ENCODE data around the gene RGCC. TPM values are rescaled to one million over a fixed set of nuclear protein-coding genes. Genes with fewer than 3 reads are reported as not detected.
"Not testable (repeated sequence)": the region's sequence is repeated elsewhere in the genome, so short reads cannot be mapped to it uniquely, and the experiment has no call there.

RGCC gene, protein sequence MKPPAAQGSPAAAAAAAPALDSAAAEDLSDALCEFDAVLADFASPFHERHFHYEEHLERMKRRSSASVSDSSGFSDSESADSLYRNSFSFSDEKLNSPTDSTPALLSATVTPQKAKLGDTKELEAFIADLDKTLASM
- total RNA-seq: 7.4 TPM in 1 of 2 replicates, not detected in the other
- 3.4 TPM for polyA plus RNA-seq (2012)

GRCh38 chr13:41456768-41457588 lies at the start of gene RGCC:
Gene RGCC (plus strand): TSS chr13:41457550. CDS start chr13:41457708, 158 bp downstream.
- peak; percentile 47 for DNase-seq (ENCODE audit: low read depth)

GRCh38 chr13:41408121-41408520 lies 49.2 kb upstream of the RGCC start:
- DNase-seq (ENCODE audit: low read depth): no peak

DNA sequence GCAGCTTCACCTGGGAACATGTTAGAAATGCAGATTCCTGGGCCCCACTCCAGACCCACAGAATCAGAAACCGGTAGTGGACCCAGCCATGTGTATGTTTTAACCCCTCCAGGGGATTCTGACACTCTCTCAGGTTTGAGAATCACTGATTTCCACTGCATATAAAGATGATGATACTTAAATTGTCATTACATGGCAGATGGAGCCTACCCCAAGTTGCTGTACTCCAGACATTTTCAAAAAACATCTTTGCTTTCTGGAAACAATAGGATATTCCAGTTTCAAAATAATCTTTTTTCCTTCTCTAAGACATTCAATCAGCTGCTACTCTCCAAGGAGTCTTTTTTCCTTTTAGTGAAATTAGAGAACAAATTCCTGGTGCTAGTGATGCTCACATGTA lies 48.6 kb upstream of the RGCC start:
- no peak for DNase-seq (ENCODE audit: low read depth)

DNA sequence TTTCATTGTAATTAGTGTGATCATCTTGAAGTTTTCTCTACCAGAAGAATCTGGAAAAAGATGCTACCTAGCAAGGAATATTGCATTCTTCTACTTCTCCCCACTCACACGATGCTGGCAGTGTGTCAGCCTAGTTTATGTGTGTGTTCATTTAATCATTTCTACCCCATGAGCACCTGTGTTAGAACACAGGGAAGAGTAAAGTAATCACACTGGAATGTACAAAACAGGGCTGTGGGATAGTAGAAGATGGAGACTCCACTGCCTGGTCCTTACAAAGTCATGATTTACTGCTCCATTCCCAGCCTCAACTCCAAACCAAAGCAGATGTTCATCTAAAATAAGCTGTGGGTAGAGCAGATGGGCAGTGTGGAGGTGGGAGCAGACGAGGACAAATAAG lies 47.7 kb upstream of the RGCC start:
- DNase-seq (ENCODE audit: low read depth): peak; percentile 54

DNA sequence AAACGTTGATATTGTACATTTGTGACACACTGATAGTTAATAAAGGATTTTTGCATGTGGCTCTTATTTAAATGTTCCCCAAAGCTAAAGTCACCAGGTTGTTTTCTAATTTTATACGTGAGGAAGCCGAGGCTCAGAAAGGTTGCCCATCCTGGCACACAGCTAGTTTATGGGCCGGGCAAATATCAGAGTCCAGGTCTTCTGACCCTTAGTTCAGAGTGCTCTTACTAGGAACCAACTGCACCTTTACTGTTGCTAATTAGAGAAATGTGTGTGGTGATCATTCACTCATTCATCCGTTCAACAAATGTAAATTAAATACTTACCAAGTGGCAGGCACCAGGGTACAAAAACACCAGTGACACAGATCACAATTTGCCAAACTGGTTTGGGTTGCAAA lies 46.3 kb upstream of the RGCC start:
- DNase-seq (ENCODE audit: low read depth): no peak

GRCh38 chr13:41411522-41411921 lies 45.8 kb upstream of the RGCC start:
- DNase-seq (ENCODE audit: low read depth): peak; percentile 69

GRCh38 chr13:41413872-41414271 lies 43.5 kb upstream of the RGCC start:
- DNase-seq (ENCODE audit: low read depth): no peak

GRCh38 chr13:41416276-41416675 lies 41.1 kb upstream of the RGCC start:
- no peak for DNase-seq (ENCODE audit: low read depth)

DNA sequence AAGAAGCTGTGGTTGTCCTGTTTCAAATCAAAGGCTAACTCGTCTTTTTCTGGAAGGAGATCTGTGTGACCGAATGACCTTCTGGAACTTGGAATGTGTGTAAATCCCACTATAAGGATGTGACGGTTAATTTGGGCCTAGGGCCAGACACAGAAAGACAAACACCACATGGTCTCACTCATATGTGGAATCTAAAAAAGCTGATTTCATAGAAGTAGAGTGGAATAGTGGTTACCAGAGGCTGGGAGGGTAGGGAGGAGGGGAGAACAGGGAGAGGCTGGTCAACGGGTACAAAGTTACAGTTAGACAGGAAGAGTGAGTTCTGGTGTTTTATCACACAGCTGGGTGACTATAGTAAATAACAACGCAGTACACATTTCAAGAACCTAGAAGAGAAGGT lies 39.3 kb upstream of the RGCC start:
- peak; percentile 57 for DNase-seq (ENCODE audit: low read depth)

DNA sequence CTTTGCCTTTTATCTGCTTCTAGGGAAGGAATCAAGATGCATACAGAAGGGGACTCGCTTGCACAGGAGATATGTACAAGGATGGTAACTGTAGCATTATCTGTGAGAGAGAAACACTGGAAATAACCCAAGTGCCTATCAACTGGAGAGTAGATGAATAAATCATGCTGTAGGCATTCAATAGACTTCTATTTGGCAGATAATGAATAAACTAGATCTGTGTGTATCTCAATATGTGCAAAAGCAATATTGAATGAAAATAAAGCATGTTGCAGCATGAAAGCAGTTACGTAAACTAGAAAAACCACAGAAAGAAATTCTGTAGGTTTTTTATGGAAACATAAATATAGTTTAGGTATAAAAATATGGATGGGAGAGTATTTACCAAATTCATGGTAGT lies 38.6 kb upstream of the RGCC start:
- DNase-seq (ENCODE audit: low read depth): no peak

GRCh38 chr13:41419206-41419605 lies 38.1 kb upstream of the RGCC start:
- DNase-seq (ENCODE audit: low read depth): no peak

GRCh38 chr13:41420146-41420545 lies 37.2 kb upstream of the RGCC start:
- DNase-seq (ENCODE audit: low read depth): no peak

DNA sequence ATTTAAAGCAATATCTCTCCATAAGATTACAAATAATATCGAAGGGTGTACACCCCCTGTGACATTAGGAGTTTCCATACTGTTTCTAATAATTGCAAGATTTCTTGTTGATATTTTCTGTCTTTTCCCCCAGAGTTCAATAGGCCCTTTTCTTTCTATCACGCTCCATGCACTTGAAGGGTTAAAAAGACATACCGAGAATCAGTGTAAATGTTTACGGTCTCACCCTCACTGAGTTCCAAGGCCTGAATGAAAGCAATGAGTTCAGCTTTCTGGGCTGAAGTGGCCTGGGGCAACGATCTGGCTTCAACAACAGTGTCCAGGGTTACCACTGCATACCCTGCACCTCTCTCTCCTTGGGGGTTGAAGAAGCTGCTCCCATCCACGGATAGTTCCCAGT lies 36.0 kb upstream of the RGCC start:
- DNase-seq (ENCODE audit: low read depth): not testable (repeated sequence)

- not testable (repeated sequence) for DNase-seq (ENCODE audit: low read depth)
Measured at GRCh38 chr13:41421983-41422382, 35.4 kb upstream of the RGCC start.

DNA sequence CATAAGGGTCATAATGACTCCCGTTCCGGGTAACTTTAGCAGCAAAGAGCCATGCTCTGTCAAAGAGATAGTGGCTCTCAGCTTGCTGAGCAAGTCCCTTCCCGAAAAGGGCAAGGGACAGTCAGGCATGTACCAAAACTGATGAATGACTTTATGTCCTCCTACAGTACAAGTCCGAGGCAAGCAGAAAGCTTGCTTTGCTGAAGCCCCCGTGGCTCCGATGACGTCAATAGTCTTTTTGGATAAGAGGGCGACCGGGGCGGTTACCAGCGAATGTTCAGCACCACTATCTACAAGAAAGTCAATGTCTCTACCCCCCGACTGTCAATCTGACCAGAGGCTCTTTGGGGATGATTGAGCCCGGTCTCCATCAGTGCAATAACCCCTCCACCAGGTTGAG lies 34.1 kb upstream of the RGCC start:
- DNase-seq (ENCODE audit: low read depth): not testable (repeated sequence)

- DNase-seq (ENCODE audit: low read depth): not testable (repeated sequence)
Measured at GRCh38 chr13:41424675-41425074, 32.7 kb upstream of the RGCC start.

DNA sequence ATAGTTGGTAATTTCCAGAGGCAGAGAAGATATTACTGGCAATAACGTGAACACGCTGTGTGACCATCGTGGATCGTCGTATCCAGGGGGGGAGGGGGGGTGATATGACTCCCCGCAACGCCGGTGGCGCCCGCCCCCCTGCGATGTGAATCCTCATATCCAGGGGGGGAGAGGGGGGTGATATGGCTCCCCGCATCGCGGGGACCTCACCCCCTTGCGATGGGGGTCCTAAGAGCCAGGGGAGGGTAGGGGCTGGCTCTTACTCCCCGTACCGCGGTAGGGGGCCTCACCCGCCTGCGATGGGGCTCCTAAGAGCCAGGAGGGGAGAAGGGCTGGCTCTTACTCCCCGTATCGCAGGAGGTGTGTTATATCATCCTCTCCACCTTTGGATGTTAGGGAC lies 31.3 kb upstream of the RGCC start:
- DNase-seq (ENCODE audit: low read depth): no peak

GRCh38 chr13:41427666-41428065 lies 29.7 kb upstream of the RGCC start:
- no peak for DNase-seq (ENCODE audit: low read depth)

- DNase-seq (ENCODE audit: low read depth): no peak
Measured at GRCh38 chr13:41428155-41428554, 29.2 kb upstream of the RGCC start.

GRCh38 chr13:41434030-41434429 lies 23.3 kb upstream of the RGCC start:
- peak; percentile 23 for DNase-seq (ENCODE audit: low read depth)

GRCh38 chr13:41434831-41435520 lies 22.4 kb upstream of the RGCC start:
- DNase-seq (ENCODE audit: low read depth): no peak

DNA sequence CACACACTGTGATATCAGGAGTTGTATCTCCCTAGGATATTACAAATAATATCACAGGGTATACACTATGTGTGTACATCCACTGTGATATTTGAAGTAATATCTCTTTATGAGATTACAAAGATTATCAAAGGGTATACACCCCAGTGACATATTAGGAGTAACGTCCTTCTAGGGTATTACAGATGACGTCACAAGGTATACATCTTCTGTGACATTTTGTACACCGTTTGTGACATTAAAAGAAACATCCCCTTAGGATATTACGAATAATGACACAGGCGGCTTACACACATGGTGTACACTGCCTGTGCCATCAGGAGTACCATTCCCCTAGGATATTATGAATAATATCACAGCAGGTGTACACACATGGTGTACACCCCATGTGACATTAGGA lies 13.4 kb upstream of the RGCC start:
- no peak for DNase-seq (ENCODE audit: low read depth)
